ENCODE measurements around the gene MYLK2.

- no peak for TF ChIP-seq CTCF (conservative IDR thresholded peaks at IDR 0.05)
- no peak for TF ChIP-seq ZFX (IDR thresholded peaks at IDR 0.05)
Measured at GRCh38 chr20:31769681-31770080, 49.5 kb upstream of the MYLK2 start.
